Measurements from ENCODE around the gene CORO2B. TPM values are rescaled to one million over a fixed set of nuclear protein-coding genes. Genes with fewer than 3 reads are reported as not detected.

Gene CORO2B
- total RNA-seq, 1 donor = 0.10 TPM

DNA sequence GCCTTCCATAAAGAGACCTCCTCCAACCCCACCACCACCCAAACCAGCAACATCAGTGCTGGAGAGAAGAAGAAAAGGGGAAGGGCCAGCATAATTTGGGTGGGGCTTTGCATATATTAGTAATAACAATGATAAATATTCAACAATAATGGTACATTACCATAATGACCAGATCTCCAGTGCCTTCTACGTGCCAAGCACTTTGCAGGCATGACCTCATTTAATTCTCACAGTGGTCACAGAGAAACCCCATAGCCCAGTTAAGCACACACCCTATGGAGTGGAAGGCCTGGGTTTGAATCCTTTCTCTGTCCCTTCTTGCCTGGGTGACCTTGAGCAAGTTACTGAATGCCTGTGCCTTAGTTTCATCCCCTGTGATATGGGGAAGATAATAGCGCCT is 49.2 kb downstream of the CORO2B start:
- no peaks in the 10 kb centered on the region for H3K27me3 ChIP-seq (ENCODE audit: insufficient read depth, low read length)
- no peaks in the 10 kb centered on the region for H3K9me3 ChIP-seq (ENCODE audit: low read depth, low read length)
- H3K4me1 ChIP-seq (ENCODE audit: insufficient read depth, low read length) = peaks cover 20% of the 10 kb centered on the region
- no peak overlapping the region for H3K4me3 ChIP-seq (ENCODE audit: low read length)

DNA sequence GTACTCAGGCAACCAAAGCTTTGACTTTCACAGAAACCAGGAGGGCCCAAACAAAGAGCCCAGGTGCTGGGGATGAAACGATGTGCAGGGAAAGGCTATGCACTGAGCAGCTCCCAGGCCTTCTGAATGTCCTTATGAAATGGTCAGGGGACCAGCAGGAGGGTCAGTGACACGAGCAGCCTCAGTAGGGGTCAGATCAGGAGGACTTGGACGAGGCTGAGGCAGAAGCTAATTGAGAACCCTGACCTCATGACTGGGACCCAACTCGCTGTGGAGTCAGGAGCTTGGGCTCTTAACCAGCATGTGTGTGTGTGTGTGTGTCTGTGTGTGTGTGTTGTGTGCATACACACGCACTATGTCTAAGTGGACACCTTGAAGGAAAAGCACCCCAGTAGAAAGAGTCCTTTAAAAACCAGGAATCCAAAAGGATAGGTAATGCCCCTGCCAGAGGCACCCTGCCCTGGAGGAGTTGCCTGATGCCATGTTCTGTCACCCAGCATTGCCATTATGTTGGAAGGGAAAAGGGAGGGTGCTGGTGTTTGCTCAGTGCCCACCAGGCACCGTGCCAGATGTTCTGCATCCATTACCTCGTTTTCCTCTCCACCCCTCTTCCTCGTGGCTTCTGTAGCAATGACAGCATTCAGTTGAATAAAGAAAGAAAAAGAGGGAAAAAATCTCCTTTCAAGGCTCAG is 50.9 kb downstream of the CORO2B start:
- no peak overlapping the region for H3K4me3 ChIP-seq (ENCODE audit: low read length)
- H3K27me3 ChIP-seq (ENCODE audit: insufficient read depth, low read length) = no peaks in the 10 kb centered on the region
- H3K9me3 ChIP-seq (ENCODE audit: low read depth, low read length) = no peaks in the 10 kb centered on the region
- H3K4me1 ChIP-seq (ENCODE audit: insufficient read depth, low read length) = peaks cover 35% of the 10 kb centered on the region

DNA sequence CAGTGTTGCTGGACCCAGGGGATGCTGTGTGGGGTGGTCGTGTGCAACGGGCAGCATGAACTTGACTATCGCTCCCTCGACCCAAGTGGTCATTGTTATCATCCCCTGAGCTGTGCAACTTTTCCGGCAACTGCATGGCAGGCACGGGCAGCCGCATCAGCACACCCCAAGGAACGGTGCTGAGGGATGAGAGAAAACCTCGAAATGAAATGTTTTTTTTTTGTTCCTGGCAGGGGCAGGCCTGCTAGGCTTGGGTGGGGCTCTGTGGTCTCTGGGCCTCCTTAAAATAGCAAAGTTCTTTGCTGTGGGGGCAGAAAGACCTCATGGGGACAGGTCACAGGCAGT is 51.4 kb downstream of the CORO2B start:
- Histone ChIP-seq H3K9me3 (ENCODE audit: low read depth, low read length) (no peaks in the 10 kb centered on the region), H3K27me3 (ENCODE audit: insufficient read depth, low read length) (no peaks in the 10 kb centered on the region), H3K4me3 (ENCODE audit: low read length) (no peak overlapping the region), H3K4me1 (ENCODE audit: insufficient read depth, low read length) (peaks cover 40% of the 10 kb centered on the region)

DNA sequence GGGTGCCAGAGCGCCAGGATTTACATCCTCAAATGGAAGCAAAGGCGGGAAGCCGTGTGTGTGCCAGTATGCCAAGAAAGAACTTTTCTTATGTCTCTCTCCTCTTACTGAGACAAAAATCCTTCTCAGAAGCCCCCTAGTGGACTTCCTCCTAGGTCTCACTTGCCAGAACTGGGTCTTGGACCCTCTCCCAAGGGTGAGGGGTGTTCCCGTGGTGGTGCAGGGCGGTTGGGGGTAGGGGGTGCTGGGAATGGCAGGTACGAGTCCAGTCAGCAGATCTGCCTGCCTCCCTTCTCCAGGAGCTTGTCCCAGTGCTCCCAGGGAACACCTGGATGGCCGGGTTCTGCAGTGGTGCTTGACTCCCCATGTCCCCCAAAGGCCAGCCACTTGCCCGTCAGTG is 52.0 kb downstream of the CORO2B start:
- H3K4me3 ChIP-seq (ENCODE audit: low read length) = no peak overlapping the region
- no peaks in the 10 kb centered on the region for H3K27me3 ChIP-seq (ENCODE audit: insufficient read depth, low read length)
- peaks cover 43% of the 10 kb centered on the region for H3K4me1 ChIP-seq (ENCODE audit: insufficient read depth, low read length)
- H3K9me3 ChIP-seq (ENCODE audit: low read depth, low read length) = no peaks in the 10 kb centered on the region

DNA sequence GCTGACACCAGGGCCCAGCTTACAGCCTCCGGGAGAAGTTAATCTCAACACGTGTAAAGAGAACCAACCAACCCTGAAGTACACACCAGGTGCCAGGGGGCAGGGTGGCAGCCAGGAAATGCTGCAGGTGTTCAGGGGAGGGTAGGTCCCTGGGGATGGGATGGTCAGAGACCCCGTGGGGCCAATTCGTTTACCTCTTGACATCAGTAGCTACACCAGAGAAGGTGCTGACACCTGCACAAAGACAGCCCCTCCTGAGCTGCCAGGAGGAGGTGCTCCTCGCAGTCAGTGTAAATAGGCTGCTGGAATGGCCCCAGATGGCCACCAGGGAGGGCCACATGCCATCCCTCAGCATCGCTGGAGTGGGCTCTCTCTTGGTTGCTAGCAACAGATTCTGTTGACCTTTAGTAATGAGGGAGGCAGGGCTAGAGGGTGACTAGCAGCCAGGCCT is 52.8 kb downstream of the CORO2B start:
- no peaks in the 10 kb centered on the region for H3K9me3 ChIP-seq (ENCODE audit: low read depth, low read length)
- H3K4me3 ChIP-seq (ENCODE audit: low read length) = no peak overlapping the region
- H3K4me1 ChIP-seq (ENCODE audit: insufficient read depth, low read length) = peaks cover 43% of the 10 kb centered on the region
- H3K27me3 ChIP-seq (ENCODE audit: insufficient read depth, low read length) = no peaks in the 10 kb centered on the region

DNA sequence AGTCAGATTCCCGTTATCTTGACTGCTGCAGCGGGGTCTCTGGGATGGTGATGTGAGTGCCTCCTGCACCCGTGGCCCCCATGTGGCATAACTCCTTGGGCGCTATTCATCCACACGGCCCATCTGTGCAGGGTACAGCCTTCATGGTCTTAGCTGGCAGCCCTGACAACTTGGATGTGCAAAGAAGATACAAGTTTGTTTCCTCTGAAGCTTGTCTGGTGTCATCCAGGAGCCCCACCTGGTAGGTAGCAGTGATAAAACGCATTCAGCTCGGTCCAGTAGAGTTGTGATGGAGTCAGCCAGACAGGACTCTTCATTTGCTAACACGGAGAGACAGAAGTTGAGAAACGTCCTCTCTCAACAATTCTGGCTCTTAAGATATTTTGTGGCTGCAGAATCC is 53.3 kb downstream of the CORO2B start:
- Histone ChIP-seq H3K4me3 (ENCODE audit: low read length) (no peak overlapping the region), H3K27me3 (ENCODE audit: insufficient read depth, low read length) (no peaks in the 10 kb centered on the region), H3K4me1 (ENCODE audit: insufficient read depth, low read length) (peaks cover 43% of the 10 kb centered on the region), H3K9me3 (ENCODE audit: low read depth, low read length) (no peaks in the 10 kb centered on the region)

DNA sequence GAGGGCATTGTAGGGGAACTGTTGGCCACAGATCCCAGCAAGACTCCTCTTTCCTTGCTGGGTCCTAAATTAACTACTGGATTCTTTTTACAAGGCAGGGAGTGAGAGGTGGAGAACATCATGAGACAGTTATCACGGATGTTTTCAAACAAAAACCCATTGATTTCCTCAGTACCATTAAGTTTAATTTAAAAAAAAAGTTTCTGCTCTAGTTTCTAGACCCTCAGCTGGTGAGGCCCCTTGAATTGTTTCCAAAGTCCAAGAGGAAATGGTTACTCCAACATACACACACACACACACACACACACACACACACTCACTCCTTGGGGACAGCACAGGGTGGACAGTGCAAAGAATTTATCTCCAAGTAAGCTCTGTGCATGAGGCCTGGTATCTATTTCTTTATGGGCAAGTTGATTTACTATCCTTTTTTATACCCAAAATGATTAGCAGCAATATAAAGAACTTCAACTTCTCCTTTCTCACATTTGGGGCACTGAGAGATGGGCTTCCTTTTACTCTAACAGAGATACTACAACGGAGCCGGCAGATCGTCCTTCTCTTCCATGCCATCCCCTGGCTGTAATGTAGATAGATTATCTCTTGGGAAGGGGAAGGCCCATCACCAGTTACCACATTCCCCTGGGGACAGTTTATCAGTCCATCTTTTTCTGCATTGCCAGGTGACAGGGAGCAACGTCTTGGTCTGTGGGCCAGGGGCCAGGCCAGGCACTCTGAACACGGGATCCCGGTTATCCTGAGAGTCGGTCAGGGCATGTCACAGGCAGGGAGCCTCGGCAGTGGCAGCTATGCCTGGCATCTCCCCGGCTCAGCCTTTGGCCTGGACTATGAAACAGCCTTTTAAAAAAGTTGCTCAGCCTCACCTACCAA is 54.7 kb downstream of the CORO2B start:
- Histone ChIP-seq H3K9me3 (ENCODE audit: low read depth, low read length) (no peaks in the 10 kb centered on the region), H3K4me3 (ENCODE audit: low read length) (no peak overlapping the region), H3K27me3 (ENCODE audit: insufficient read depth, low read length) (no peaks in the 10 kb centered on the region), H3K4me1 (ENCODE audit: insufficient read depth, low read length) (peaks cover 43% of the 10 kb centered on the region)

DNA sequence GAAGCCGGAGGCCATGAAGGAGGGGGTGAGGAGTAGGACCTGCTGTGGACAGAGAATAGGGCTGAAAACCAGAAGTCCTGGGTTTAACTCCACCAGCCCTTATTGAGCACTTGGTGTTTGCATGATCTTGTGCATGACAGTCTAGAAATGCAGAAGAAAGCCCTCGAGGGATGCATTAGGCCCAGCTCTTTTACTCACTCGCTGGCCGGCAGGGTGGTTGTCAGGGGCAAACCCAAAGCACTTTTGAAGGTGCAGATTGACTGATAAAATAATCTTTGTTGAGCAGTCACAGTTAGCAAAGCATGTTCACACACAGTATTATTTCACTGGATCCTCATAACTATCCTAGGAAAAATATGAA is 55.3 kb downstream of the CORO2B start:
- Histone ChIP-seq H3K9me3 (ENCODE audit: low read depth, low read length) (no peaks in the 10 kb centered on the region), H3K4me1 (ENCODE audit: insufficient read depth, low read length) (peaks cover 43% of the 10 kb centered on the region), H3K27me3 (ENCODE audit: insufficient read depth, low read length) (no peaks in the 10 kb centered on the region)

DNA sequence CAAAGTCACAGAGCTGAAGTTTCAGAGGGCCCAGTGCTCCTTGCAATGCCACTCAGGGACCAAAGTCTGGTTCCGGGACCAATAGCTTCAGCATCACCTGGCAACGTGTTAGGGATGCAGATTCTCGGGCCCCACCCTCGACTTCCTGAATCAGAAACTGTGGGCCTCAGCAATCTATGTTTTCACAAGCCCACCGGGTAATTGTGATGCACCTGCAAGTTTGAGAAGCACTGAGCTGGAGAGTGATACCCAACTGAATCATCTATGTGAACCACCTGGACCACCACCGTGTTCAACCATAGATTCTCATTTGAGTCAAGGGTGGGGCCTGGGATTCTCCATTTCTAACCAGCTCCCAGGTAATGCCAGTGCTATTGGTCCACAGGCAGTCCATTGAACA is 55.7 kb downstream of the CORO2B start:
- Histone ChIP-seq H3K4me1 (ENCODE audit: insufficient read depth, low read length) (peaks cover 43% of the 10 kb centered on the region), H3K4me3 (ENCODE audit: low read length) (no peak overlapping the region), H3K27me3 (ENCODE audit: insufficient read depth, low read length) (no peaks in the 10 kb centered on the region), H3K9me3 (ENCODE audit: low read depth, low read length) (no peaks in the 10 kb centered on the region)

More for the DNA sequence above, 55.3 kb downstream of the CORO2B start:
- no peak overlapping the region for H3K4me3 ChIP-seq (ENCODE audit: low read length)

DNA sequence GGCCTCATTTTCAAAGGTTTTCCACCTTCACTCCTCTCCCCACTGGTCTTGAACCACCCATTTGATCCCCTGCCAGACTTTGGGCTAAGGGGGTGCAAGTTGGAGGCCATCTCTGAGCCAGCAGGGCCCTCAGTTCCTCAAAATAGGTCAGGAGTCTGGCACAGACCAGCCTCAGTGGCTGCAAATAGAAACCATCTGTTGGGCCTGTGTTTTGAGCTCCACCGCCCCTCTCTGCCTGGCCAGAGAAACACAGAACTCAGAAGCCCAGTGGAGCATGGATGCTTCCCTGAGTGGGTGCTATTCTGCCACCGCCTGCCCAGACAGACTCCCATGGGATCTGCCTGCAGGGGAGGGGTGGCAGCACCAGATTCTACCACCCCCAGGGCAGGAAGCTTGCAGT is 56.3 kb downstream of the CORO2B start:
- Histone ChIP-seq H3K27me3 (ENCODE audit: insufficient read depth, low read length) (no peaks in the 10 kb centered on the region), H3K4me1 (ENCODE audit: insufficient read depth, low read length) (peaks cover 41% of the 10 kb centered on the region), H3K4me3 (ENCODE audit: low read length) (no peak overlapping the region), H3K9me3 (ENCODE audit: low read depth, low read length) (no peaks in the 10 kb centered on the region)

DNA sequence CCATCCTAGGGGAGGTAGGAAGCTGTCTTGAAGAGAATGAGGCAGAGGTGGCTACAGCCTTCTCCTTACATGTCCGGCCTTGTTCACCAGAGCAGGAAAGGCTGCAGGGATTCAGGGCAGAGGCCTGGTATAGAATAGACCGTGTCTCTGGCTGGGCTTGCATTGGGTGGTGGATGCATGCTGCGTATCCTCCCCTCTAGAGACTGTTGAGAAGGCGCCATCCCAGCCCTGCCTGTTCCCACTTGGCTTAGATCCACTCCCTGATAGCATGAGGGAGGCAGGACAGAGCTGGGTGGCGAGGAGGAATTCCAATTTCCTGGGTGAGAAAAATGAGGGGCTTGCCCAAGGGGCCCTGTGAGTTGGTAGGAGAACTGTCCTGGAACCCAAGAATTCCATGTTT is 57.5 kb downstream of the CORO2B start:
- H3K4me1 ChIP-seq (ENCODE audit: insufficient read depth, low read length) = peaks cover 32% of the 10 kb centered on the region
- no peaks in the 10 kb centered on the region for H3K9me3 ChIP-seq (ENCODE audit: low read depth, low read length)
- H3K4me3 ChIP-seq (ENCODE audit: low read length) = no peak overlapping the region
- H3K27me3 ChIP-seq (ENCODE audit: insufficient read depth, low read length) = no peaks in the 10 kb centered on the region

DNA sequence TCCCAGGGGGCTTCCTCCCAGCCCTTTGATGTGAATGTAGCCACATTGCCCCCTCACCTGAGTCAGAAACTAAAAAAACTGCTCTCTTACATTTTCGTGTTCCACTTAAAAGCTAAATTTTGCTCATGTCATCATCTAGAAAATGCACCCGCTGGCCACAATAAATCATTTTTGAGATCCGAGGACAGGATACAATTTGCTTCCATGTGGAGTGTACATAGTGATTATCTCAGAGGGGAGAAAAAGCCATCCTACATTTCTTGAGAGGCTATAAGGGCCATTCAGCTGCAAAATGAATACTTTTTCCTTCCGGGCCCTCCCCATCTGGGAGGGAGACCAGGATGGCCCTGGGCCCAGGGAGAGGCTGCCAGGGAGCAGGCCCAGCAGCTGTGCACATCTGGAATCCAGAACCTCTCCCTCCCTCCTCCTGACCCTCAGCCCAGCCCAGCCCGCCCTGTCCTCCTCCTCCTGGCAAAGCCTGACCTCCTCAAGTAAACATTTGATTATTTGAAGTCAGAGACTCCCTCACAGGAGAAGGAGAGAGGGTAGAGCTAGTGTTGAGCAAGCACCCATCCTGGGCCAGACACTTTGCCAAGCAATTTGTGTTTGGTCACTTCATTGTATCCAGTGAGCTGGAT is 59.1 kb downstream of the CORO2B start:
- Histone ChIP-seq H3K27me3 (ENCODE audit: insufficient read depth, low read length) (no peaks in the 10 kb centered on the region), H3K9me3 (ENCODE audit: low read depth, low read length) (no peaks in the 10 kb centered on the region)

DNA sequence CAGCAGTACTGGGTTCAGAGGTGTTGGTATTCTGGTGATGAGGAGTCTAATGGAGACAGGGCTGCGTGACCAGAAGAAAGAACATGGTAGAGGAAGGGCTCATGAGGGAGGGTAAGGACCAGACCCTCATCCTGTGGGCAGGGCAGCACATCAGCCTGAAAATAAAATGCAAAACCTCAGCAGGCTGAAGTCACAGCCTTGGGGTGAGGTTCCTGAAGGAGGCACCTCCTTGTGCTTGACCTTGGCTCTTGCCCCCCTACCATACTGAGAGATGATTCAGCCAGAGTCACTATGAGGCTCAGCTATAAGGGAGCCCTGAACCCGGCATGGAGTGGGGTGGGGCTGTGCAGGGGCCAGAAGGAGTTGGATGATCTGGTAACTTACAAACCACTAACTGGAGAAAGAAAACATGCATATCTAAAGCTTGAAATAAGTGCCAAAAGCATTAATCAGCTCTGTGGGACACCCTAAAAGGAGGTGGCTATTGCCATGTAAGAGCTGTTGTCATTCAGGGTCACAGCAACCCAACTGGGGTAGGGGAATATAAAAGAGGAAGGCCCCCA is 60.2 kb downstream of the CORO2B start:
- no peak overlapping the region for H3K4me3 ChIP-seq (ENCODE audit: low read length)
- no peaks in the 10 kb centered on the region for H3K9me3 ChIP-seq (ENCODE audit: low read depth, low read length)
- peaks cover 15% of the 10 kb centered on the region for H3K4me1 ChIP-seq (ENCODE audit: insufficient read depth, low read length)
- no peaks in the 10 kb centered on the region for H3K27me3 ChIP-seq (ENCODE audit: insufficient read depth, low read length)

More for the DNA sequence above, 59.1 kb downstream of the CORO2B start:
- H3K4me3 ChIP-seq (ENCODE audit: low read length) = no peak overlapping the region
- peaks cover 24% of the 10 kb centered on the region for H3K4me1 ChIP-seq (ENCODE audit: insufficient read depth, low read length)

DNA sequence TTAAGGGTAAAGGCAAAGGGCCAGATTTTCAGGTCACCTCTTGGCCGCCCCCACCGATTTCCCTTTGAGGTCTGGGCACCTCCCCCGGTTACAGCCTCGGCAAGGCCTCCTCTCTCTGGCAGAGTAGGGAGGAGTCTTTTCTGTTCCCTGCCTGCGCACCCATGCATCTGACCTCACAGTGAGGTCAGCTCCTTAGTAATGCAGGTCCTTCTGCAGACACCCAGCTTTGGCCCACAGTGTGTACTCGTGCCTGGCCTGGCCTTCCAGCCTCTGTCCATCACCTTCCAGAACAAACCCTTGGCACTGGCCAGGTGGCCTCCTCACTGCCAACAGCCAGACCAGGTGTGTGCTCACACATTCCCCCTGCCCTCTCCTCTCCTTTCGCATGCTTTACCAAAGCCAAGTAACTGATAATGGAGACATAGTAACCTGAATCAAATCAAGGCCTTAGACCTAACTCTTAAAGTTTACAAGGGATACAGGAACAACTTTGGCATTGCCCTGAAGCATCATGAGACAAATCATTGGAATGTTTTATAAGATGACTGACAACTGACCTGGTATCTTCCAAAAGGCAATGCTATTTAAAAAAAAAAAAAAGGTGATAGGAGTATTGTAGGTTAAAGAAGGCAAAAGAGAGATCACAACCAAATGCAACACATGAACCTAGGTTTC is 61.3 kb downstream of the CORO2B start:
- H3K9me3 ChIP-seq (ENCODE audit: low read depth, low read length) = no peaks in the 10 kb centered on the region
- H3K4me1 ChIP-seq (ENCODE audit: insufficient read depth, low read length) = peaks cover 4% of the 10 kb centered on the region
- H3K4me3 ChIP-seq (ENCODE audit: low read length) = no peak overlapping the region
- H3K27me3 ChIP-seq (ENCODE audit: insufficient read depth, low read length) = no peaks in the 10 kb centered on the region

Data from mononuclear cell (primary cell).